NT2/D1 (cell line): Measurements from ENCODE around the gene DOCK9.

Experiments
- SUZ12 ChIP-seq: IDR thresholded peaks from 2 replicates; pipeline ENCODE4 v1.6.1; 2011; ENCODE audit not compliant: insufficient read length, insufficient read depth; ENCODE audit errors: extremely low read depth
- YY1 ChIP-seq: IDR thresholded peaks from 2 replicates; pipeline ENCODE4 v1.6.1; 2011; ENCODE audit not compliant: insufficient read length, insufficient read depth

- TF ChIP-seq SUZ12 (no peak), YY1 (no peak)
These were observed 135.8 kb downstream of the DOCK9 start for GRCh38 chr13:98842070-98842469.
